ENCODE measurements around the gene NPHS1. TPM values are rescaled to one million over a fixed set of nuclear protein-coding genes. Genes with fewer than 3 reads are reported as not detected.
A peak's percentile ranks its signal among the peaks of the same experiment; 100 is the strongest.

The NPHS1 gene
- total and polyA plus RNA-seq, 2 donors (not counting 1 experiment from before 2014, with no cell fraction given) = not detected

DNA sequence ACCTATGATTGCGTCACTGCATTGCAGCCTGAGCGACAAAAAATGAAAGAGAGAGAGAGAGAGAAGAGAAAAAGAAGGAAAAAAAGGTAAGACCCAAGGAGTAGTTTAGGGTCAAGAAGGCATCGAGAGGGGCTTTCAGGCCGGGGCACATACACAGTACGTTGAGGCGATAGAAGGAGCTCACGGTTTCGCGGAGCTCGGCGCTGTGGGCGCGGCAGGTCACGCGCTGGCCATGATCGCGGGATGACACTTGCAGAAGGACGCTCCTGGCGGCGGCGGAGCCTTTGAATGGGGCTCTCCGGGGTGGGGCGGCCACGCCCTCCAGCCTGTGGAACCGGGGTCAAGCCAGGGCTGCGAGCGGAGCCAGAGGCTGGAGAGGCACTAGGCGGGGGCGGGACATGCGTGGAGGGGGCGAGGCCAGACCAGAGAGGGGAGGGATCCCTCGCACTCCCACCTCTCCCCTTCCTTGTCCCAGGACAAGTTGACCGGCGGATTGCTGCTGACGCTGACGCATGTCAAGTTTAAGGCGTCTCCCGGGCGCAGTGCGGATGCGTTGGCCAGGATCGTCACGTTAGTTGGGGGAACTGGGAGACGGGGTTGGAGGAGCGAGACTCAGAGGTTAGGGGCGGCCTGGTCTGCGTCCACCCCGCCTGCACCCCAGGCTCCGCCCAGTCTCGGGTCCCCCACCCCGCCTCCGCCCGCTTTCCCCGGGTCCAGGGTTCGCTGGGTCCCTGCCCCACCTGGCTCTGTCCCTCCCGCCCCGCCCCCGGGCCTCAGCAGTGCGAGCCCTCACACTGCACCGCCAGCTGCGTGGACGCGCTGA, 6.9 kb downstream of the NPHS1 start:
- Histone ChIP-seq H3K9ac (ENCODE audit: insufficient read depth, low read length) (no peak overlapping the region), H3K27ac (ENCODE audit: insufficient read depth, low read length) (no peak overlapping the region), H2AFZ (ENCODE audit: low read length) (no peak overlapping the region), H3K4me3 (replicated peaks in 1 of 4; ENCODE audit: control extremely low read depth in 1 of 4, insufficient read depth in 1 of 4, low read depth in 3 of 4, low read length in 4 of 4) (no peak overlapping the region), H3K4me1 (ENCODE audit: control insufficient read depth, extremely low read depth, insufficient read depth, low read length) (no peaks in the 10 kb centered on the region), H3K4me2 (ENCODE audit: extremely low read depth, insufficient read depth, low read length) (peak overlapping the region; percentile 1), H3K9me3 (ENCODE audit: control insufficient read depth, insufficient read depth, low read depth, low read length) (no peaks in the 10 kb centered on the region), H3K27me3 (ENCODE audit: control insufficient read depth, insufficient read depth, low read length) (peaks cover 33% of the 10 kb centered on the region), H3K79me2 (ENCODE audit: control insufficient read depth, insufficient read depth, low read length) (no peaks in the 10 kb centered on the region), H4K20me1 (ENCODE audit: control insufficient read depth, extremely low read depth, insufficient read depth, low read length) (no peaks in the 10 kb centered on the region), H3K36me3 (ENCODE audit: control insufficient read depth, insufficient read depth, low read length) (no peaks in the 10 kb centered on the region)
- DNase-seq (ENCODE audit: low read depth in 2 of 2) = no peak
- TF ChIP-seq EZH2 (IDR thresholded peaks at IDR 0.05; ENCODE audit: low read length, missing control alignments) = peak; percentile 44
- TF ChIP-seq, protein P1, sequence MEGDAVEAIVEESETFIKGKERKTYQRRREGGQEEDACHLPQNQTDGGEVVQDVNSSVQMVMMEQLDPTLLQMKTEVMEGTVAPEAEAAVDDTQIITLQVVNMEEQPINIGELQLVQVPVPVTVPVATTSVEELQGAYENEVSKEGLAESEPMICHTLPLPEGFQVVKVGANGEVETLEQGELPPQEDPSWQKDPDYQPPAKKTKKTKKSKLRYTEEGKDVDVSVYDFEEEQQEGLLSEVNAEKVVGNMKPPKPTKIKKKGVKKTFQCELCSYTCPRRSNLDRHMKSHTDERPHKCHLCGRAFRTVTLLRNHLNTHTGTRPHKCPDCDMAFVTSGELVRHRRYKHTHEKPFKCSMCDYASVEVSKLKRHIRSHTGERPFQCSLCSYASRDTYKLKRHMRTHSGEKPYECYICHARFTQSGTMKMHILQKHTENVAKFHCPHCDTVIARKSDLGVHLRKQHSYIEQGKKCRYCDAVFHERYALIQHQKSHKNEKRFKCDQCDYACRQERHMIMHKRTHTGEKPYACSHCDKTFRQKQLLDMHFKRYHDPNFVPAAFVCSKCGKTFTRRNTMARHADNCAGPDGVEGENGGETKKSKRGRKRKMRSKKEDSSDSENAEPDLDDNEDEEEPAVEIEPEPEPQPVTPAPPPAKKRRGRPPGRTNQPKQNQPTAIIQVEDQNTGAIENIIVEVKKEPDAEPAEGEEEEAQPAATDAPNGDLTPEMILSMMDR (conservative IDR thresholded peaks at IDR 0.05 in 1 of 2, IDR thresholded peaks at IDR 0.05 in 1 of 2; ENCODE audit: low read depth in 1 of 2, low read length in 2 of 2) = no peak

DNA sequence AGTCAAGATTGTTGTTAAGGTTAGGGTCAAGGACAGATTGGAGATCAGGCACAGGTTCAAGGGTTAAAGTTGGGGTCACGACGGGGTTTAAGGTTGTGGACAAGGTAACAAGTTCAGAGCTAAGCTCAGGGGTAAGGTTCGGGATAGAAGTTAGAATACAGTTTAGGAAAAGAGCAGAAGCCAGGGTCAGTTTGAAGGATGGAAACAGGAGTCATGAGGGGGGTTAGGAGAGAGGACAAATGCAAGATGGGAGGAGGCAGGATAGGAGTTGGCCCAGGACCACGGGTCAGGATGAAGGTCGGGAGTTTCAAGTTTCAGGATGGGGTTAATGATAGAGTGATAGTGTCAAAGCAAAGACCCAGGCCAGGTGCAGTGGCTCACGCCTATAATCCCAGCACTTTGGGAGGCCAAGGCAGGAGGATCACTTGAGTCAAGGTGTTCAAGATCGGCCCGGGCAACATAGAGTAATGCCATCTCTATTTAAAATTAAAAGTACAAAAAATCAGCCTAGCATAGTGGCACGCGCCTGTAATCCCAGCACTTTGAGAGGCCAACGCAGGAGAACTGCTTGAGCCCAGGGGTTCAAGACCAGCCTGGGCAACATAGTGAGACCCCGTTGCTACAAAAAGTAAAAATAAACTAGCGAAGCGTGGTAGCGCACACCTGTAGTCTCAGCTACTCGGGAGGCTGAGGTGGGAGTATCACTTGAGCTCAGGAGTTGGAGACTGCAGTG, 7.7 kb downstream of the NPHS1 start:
- TF ChIP-seq EZH2 (IDR thresholded peaks at IDR 0.05; ENCODE audit: low read length, missing control alignments) = no peak
- TF ChIP-seq, protein P1 (conservative IDR thresholded peaks at IDR 0.05 in 1 of 2, IDR thresholded peaks at IDR 0.05 in 1 of 2; ENCODE audit: low read depth in 1 of 2, low read length in 2 of 2) = no peak

DNA sequence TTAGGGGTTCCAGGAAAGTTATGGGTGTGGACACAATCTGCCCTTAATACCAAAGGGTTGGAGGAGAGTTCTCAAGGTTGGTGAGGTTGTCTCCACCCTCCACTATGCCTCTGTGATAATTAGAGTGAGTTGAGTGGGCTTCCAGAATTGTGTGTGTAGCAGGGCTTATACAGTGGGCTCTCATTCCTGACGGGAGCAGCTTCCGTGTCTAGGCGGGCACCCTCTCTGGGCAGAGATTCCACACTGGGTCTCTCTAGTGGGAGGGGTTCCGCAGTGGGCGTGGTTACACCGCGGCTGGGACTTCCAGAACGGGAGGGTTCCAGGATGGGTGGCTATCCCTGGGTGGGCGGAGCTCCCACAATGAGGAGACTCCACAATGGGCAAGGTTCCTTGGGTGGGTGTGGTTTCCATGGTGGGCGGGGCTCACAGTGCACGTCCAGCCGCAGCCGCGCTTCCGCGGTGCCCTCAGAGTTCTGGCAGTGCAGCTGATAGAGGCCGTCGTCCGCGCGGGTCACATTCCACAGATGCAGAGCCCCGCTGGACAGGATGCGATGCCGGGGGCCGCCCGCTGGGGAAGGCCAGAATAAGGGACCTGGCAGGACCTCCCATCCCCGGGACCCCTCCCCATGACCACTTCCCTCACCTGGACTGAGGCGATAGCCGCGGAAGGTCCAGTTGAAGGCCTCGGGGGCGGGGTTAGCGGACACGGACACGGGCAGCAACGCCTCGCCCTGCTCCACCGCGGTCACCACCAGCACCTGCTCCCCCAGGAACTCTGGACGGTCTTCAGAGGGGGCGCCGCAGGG, 8.4 kb downstream of the NPHS1 start:
- Histone ChIP-seq H3K9ac (ENCODE audit: insufficient read depth, low read length) (no peak overlapping the region), H3K27ac (ENCODE audit: insufficient read depth, low read length) (no peak overlapping the region), H3K36me3 (ENCODE audit: control insufficient read depth, insufficient read depth, low read length) (no peaks in the 10 kb centered on the region), H3K4me3 (replicated peaks in 1 of 4; ENCODE audit: control extremely low read depth in 1 of 4, insufficient read depth in 1 of 4, low read depth in 3 of 4, low read length in 4 of 4) (no peak overlapping the region), H3K4me1 (ENCODE audit: control insufficient read depth, extremely low read depth, insufficient read depth, low read length) (no peaks in the 10 kb centered on the region), H4K20me1 (ENCODE audit: control insufficient read depth, extremely low read depth, insufficient read depth, low read length) (no peaks in the 10 kb centered on the region), H3K4me2 (ENCODE audit: extremely low read depth, insufficient read depth, low read length) (no peak overlapping the region), H2AFZ (ENCODE audit: low read length) (no peak overlapping the region), H3K9me3 (ENCODE audit: control insufficient read depth, insufficient read depth, low read depth, low read length) (no peaks in the 10 kb centered on the region), H3K27me3 (ENCODE audit: control insufficient read depth, insufficient read depth, low read length) (peaks cover 29% of the 10 kb centered on the region), H3K79me2 (ENCODE audit: control insufficient read depth, insufficient read depth, low read length) (no peaks in the 10 kb centered on the region)
- TF ChIP-seq, protein P1 (conservative IDR thresholded peaks at IDR 0.05 in 1 of 2, IDR thresholded peaks at IDR 0.05 in 1 of 2; ENCODE audit: low read depth in 1 of 2, low read length in 2 of 2) = no peak
- no peak for TF ChIP-seq EZH2 (IDR thresholded peaks at IDR 0.05; ENCODE audit: low read length, missing control alignments)
- no peak for DNase-seq (ENCODE audit: low read depth in 2 of 2)

More for the DNA sequence above, 7.7 kb downstream of the NPHS1 start:
- no peaks in the 10 kb centered on the region for H4K20me1 ChIP-seq (ENCODE audit: control insufficient read depth, extremely low read depth, insufficient read depth, low read length)
- no peak overlapping the region for H3K4me2 ChIP-seq (ENCODE audit: extremely low read depth, insufficient read depth, low read length)
- H3K79me2 ChIP-seq (ENCODE audit: control insufficient read depth, insufficient read depth, low read length) = no peaks in the 10 kb centered on the region
- H2AFZ ChIP-seq (ENCODE audit: low read length) = no peak overlapping the region
- no peaks in the 10 kb centered on the region for H3K36me3 ChIP-seq (ENCODE audit: control insufficient read depth, insufficient read depth, low read length)
- no peak overlapping the region for H3K4me3 ChIP-seq (replicated peaks in 1 of 4; ENCODE audit: control extremely low read depth in 1 of 4, insufficient read depth in 1 of 4, low read depth in 3 of 4, low read length in 4 of 4)
- H3K9me3 ChIP-seq (ENCODE audit: control insufficient read depth, insufficient read depth, low read depth, low read length) = no peaks in the 10 kb centered on the region
- no peaks in the 10 kb centered on the region for H3K4me1 ChIP-seq (ENCODE audit: control insufficient read depth, extremely low read depth, insufficient read depth, low read length)
- H3K9ac ChIP-seq (ENCODE audit: insufficient read depth, low read length) = no peak overlapping the region
- DNase-seq (ENCODE audit: low read depth in 2 of 2) = no peak
- peaks cover 29% of the 10 kb centered on the region for H3K27me3 ChIP-seq (ENCODE audit: control insufficient read depth, insufficient read depth, low read length)
- H3K27ac ChIP-seq (ENCODE audit: insufficient read depth, low read length) = no peak overlapping the region
